Measurements from ENCODE around the gene TLR4.

Gene TLR4

DNA sequence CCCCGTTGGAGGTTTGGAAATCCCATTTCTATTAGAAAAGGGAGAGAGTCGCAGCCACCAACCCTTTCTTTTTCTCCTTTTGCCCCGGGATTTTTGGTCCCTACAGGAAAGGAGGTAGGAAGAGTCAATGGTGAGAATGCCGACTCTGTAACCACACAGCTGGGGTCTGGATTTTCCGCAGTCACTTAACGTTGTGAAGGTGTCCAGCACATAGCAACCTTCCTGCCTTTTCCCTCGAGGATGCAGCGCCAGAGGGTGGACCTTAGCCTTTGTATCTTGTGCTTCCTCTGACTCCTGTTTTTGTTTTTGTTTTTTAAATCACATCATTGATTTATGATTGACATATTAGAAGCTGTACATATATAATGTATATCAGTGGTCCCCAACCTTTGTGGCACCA is 41.4 kb downstream of the TLR4 start:
- no peak for DNase-seq (ENCODE audit: low spot score)

DNA sequence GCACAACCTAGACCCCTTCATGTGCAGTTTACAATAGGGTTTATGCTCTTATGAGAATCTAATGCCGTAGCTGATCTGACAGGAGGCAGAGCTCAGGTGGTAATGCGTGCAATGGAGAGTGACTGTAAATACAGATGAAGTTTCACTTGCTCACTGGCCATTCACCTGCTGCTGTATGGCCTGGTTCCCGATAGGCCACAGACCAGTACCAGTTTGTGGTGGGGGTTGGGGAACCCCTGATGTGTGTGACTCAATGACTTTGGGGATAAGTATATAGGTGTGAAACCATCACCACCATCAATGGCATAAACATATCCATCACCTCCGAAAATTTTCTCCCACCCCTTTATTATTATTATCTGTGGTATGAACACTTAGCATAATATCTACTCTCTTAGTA is 42.1 kb downstream of the TLR4 start:
- DNase-seq (ENCODE audit: low spot score), result no peak

DNA sequence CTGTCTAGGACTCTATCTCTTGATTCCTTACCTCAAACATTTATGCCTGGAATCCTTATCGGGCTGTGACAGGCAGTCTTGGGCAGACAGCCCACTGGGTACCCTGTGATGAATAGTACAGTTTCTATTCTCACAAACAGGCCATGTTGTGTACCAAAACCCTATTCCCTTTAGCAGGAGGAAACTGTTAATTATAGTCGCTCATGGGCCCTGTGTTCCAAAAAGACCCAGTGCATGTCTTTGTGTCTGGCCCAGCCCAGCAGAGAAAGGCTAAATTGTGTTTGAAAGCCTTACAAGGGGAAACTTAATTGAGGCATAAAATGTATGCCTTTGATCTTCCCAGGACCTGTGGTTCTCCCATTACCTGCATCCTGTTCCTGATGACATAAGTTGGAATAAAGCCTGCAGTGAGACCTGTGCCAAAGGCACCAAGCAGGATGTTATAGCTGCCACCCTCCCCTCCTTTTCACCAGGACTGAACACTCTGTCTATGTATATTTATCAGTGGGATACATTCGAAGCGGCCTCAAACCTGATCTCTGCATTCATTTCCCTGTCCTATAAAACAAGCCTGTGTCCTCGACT is 43.3 kb downstream of the TLR4 start:
- DNase-seq (ENCODE audit: low spot score), result no peak

DNA sequence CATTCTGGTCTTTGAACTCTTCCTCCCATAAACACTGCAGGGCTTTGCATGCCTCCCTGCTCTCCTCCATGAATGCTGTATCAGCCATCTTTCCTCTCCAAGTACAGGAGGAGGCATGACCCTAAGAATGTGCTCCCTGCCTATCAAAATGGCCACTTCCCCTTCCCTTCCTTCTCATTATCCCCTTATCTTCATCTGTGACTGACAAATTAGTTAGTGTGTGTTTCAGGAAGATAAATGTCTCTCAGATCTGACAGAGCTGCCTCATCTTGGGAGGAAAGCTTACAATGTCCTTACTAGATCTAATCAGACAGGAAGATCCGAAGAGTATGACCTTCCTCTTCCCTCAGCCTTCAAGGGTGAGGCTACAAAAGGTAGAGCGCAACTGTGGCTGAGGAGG is 46.2 kb downstream of the TLR4 start:
- no peak for DNase-seq (ENCODE audit: low spot score)

DNA sequence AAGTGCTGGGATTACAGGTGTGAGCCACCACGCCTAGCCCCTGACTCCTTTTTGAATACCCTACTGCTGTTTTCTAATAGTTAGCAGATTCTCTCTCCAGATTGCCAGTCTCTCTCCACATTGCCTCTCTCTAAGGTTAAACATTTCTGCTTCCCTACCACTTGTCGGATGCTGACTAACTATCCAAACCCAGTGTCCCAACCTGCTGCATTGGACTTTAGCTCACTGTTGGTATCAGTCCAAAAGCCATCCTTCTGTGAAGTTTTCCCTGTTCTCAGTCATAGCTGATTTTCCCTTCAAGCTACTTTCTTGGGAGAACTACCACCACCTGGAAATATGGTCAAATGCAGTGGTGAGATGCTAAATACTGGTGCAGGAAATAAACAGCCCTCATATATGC is 48.7 kb downstream of the TLR4 start:
- DNase-seq (ENCODE audit: low spot score), result no peak

DNA sequence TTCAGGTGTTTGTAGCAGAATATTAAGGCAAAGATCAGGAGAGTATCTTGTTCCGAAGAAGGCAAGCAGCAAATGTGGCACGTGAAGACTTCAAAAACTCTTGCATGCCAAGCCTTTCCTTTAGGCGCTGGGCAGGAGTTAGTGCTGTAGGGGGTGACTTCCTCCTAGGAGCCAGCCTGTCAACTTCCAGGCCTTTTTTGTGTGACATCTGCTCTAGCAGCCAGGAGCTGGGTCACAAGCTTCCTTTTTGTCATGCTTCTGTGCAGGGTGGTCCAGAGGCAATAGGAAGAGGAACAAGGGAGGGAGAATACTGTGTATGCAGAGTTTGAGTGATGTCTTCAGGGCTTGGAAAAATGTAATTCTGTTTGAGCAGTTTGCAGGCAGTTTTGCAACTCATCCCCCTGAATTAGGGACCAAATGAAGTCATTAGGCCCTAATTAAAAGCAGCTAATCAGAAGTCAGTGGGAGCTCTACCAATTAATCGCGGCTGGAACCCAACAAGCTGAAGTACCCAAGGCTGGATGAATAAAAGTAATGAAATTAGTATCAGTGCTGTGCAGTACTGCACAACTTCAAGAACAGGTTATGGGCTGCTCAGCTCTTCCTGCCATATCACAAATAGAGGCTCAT is 53.5 kb downstream of the TLR4 start:
- no peak for DNase-seq (ENCODE audit: low spot score)

DNA sequence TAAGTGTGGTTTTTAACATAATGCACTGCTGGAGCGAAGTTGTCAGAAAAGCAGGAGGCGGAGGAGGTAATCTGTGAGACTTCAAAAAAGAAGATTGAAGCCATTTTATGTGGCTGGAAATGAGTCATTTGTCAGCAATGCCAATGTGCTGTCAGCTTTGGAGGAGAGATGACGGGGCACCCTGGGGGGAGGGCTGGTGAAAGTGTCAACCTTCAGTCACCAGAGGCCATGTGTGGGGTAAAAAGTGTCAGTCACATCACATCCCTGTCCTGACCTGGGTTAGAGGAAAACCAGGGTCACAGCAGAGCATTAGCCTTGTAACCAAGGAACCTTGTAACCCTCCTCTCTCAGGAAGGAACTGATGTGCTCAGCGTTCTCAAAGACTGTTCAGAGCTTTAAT is 59.1 kb downstream of the TLR4 start:
- DNase-seq (ENCODE audit: low spot score), result no peak

DNA sequence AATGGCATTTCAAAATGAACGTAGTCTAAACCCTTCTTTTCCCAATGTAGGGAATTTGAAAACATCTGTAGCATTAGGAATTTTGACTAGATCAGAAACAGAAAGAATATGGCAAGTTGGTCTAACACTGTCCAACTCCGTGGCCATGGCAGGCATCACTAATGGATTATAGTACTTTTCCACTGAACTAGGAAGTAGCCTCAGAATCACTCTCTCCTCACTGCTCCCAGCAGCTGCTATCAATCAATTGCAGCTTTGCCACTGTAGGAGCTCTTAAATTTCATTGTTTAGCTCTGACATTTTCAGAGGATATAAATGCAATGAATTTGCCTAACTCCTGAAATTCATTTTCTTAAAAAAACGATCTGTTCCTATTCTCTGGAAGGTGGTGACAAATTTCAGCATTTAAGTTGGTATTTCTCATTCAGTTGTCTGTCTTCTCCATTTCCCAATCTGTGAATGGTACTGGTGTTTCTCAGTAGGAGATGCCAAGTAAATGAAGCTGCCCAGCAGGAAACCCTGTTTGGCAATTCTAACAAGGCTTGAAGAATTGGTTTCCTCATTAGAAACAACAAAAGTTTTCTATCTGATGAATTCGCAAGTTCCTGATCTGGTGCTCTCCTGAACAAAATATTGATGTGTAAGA is 64.7 kb downstream of the TLR4 start:
- no peak for DNase-seq (ENCODE audit: low spot score)

DNA sequence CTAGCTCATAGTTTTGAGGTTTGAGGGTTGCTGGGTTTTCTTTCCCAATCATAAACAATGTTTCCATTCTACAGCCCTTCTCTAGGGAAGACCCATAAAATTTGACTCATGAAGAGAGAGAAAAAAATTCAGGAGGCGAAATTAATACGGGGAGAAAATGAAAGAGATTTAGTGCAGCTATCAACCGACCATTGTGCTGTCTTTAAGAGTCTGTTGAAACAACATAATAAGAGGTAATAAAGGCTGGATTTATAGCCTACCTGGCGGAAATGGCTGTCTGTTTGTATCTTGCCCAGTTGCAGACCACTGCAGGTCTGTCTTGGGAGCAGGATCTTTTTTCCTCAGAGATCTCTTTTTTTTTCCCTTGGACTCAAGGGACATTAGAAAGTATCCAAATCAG is 66.9 kb downstream of the TLR4 start:
- DNase-seq (ENCODE audit: low spot score), result no peak

DNA sequence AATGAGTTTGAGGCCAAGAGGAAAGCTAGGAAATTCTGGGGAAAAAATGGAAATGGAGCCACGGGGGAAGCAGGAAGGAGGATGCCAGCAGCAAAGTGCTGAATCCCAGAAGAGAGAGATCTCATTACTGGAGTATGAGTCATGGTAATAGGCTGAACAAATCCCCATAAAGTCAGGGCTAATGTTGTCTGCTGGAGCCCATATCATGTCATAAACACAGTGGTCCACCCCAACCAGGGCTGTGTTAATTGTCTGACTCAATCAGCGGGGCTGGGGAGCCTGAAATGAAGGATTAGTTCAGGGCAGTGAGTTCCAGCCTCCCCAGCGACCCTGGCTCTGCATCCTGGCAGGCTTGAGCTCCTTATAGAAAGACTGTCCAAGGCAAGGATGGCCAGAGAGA is 68.8 kb downstream of the TLR4 start:
- no peak for DNase-seq (ENCODE audit: low spot score)

All from CD4-positive, alpha-beta T cell treated with Interleukin-2 at 100 ng/mL for 4 hours (primary cell).